EH (cell line): ENCODE measurements around the gene CA12.

Experiments
- DNase-seq: peaks from one replicate; pipeline ENCODE4 v3.0.0-alpha.2; 2015; ENCODE audit warnings: low read depth

The CA12 gene

GRCh38 chr15:63401714-63402497, 20.3 kb upstream of the CA12 start:
- DNase-seq: no peak

- DNase-seq: peak; percentile 11
These were observed 19.4 kb upstream of the CA12 start for GRCh38 chr15:63401078-63401477.

DNA sequence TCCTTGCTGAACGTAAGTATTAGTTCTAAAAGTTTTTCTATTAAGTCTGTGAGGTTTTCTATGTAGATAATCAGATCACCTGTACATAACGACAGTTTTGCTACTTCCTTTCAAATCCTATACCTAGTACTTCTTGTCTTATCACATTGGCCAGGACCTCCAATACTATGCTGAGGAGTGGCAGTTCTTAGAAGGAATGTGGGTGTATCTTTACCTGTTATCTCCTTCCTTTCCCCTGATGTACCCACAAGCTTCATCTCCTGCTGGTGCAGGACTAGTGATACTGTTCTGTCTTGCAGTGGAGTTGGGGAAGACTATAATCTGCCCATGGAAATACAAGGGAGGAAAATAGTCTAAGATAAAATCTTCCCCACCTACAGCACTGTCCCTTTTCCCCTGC, 16.8 kb upstream of the CA12 start:
- no peak for DNase-seq

DNA sequence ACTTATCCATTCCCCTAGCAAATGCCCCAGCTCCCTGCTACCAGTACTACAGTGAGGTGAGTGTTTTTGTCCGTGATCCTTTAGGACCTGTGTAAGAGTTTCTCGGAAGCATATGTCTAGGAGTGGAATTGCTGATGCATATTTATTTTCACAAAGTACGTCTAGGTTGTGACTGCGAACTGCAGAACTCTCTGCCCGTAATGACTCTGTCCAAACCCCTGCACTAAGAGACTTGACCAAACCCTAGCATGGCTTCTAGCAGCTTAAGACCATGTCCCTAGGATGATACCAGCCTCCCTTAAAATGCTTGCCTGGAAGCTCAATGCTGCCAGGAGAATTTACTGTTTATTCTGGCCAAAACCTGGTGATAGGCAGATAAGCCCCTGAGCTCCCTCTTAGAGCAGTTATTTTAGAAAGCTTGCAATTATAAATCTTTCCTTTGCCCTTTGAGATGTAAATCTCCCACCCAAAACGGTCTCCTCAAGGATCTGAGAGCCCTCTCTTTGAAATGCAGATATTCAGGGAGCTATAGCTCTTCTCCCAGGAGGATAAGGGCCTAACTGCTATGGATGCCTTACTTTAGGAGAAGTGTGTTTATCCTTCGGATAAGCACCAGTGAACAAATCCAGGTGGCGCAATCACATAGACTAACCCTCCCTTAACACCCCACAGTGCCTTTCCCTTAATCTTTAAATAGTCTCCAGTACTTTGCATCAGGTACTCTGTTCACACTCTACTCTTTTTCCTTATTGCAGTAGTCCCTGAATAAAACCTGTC, 14.7 kb upstream of the CA12 start:
- no peak for DNase-seq

- DNase-seq: no peak
These were observed 14.1 kb upstream of the CA12 start for GRCh38 chr15:63395730-63396151.

- no peak for DNase-seq
These were observed 10.8 kb upstream of the CA12 start for GRCh38 chr15:63392361-63393009.

- no peak for DNase-seq
These were observed 10.2 kb upstream of the CA12 start for GRCh38 chr15:63391669-63392360.

- DNase-seq: no peak
These were observed 9.0 kb upstream of the CA12 start for GRCh38 chr15:63390689-63391088.

DNA sequence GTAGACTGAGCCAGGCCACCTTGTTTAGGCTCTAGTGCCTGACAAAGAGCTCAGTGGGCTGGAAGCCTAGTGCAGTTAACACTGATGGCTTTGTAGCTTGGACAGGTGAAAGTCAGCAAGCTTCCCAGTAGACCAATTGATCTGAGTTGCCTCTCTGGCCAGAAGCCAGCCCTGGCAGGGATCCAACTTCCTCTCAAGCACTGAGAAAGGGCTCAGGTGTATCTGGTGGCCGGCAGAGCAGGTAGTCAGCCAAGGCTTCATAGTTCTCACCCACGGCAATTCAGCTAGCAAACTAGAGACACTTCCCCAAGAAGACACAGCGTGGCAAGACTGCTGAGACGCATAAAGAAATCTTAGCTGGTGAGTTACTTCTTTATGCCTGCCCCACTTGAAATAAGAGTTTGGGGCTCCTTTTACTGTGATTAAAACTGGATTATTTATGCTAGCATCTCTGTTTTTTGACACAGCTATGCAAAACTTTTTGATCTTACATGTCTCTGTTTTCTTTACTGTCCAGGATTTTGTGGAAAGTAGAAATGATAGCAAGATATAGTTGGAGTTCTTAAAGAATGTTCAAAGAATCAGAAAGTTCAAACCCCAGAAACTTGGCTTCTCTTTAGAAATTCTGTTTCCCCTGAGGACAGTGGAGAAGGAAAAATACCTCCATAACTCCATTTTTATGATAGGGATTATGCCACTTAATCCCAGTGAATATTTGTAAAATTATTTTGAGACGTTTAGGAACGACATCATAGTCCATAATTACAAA, 8.4 kb upstream of the CA12 start:
- no peak for DNase-seq

DNA sequence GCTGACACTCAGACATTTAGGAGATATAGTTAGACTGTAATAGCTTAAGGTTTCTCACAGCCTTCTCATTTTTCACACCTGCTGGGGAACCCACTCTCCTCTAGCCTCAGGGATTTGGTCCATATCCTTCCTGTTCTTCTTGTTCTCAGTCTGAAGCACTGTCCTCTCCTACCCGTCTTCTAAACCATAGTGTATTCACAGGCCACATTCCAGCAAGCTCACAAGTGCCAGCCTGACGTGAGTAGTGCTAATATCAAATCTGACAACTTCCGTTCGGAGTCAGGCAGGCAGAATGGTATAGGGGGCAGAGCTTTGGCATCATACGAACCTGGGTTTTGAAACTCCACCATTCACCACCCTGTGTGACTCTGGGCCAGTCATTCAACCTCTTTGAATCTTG, 6.9 kb upstream of the CA12 start:
- no peak for DNase-seq

DNA sequence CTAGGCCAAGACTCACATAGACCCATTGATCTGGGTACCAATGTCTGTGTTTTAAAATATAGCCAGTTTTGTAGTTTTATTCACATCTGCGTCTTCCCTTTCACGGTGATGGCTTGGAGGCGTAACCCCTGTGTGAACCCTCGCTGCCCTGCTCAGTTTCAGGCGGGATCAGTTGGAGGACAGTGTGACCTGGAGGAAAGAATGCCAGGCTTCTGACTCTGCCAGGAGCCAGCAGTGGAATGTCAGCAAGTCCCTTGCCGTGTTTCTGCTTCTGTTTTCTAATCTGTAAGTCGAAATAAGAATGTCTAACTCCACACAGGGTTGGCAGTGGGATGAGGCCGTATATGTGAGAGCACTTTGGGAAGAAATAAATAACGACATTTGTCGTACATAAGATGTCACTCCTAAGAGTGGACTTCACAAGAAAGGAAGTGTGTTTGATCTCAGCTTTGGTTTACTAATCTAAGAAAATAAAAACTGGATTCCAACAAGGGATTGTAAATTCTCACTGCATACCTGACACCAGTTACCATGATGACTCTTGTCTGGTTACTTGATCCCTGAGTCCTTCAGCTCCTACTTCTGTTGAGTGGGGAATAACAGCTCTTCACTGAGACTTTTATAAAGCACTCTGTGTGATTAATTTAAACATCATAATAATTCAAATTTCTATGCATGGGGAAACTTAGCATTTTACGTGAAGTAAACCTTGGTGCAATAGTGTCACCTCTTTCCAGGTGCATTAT, 6.3 kb upstream of the CA12 start:
- DNase-seq: peak; percentile 54

DNA sequence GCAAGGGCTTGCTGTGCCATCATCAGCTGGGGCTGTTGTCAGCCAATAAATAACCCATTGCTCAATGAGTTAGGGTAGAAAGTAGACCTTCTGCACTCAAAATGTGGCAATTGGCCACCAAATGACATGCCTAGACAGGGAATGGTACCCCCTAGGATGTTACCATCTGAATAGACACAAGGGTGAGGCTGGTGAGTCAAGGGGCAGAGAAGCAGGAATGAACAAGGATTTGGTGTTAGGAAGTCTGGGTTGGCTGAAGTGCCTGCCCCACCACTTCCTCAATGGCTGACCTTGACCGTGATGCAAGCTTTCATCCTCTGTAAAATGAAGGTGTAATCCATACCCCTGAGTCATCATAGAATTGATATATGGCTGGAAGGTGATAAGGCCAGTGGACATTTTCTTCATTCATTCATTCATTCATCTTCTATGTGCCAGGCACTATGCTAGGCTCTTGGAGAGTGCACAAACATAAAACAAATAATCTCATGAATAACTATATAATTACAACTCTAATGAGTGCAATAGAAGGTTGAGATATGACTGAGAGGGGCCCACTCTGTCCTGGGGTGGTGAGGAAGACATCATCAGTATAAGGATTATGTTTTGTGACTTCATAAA, 4.4 kb upstream of the CA12 start:
- no peak for DNase-seq

DNA sequence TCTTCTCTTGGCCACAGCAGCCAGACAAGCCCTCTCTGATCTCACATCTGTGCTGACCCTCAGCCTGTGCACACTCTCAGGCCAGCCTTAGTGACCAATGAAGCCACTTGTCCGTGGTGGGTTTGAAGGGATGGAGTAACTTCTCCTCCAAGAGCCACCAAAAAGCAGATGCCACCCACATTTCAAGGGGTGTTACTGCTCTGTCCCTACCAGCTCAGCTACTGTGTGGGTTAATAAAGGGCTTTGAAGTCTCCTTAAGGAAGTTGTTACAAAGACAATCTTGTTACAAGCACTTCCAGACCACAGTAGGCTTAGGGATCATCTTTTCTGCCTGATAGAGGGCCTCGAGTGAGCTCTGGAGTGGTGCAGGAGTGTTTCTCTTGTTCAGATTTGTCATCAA, 3.3 kb upstream of the CA12 start:
- DNase-seq: no peak

GRCh38 chr15:63382966-63383710, 1.5 kb upstream of the CA12 start:
- peak; percentile 43 for DNase-seq

DNA sequence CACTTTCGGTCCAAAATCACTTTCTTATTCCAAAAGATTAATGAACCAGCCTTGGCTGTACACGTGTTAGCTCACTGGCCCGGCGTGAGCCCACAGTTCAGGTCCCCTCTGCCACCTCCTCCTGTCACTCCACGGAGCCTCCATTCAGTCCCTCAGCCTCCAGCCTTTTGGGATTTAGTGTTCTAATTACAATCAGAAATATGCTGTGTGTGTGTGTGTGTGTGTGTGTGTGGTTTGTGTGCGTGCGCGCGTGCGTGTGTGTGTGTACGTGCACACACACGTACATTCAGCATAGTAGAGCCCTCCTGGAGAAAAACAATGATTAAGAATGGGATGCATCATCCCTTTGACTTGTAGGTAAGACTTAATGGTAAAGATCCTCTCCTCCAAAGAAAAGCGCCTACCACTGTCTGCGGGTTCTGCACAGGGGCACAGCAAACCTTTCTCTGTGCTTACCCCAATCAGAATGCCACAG, 801 bp downstream of the CA12 start:
- DNase-seq: no peak

DNA sequence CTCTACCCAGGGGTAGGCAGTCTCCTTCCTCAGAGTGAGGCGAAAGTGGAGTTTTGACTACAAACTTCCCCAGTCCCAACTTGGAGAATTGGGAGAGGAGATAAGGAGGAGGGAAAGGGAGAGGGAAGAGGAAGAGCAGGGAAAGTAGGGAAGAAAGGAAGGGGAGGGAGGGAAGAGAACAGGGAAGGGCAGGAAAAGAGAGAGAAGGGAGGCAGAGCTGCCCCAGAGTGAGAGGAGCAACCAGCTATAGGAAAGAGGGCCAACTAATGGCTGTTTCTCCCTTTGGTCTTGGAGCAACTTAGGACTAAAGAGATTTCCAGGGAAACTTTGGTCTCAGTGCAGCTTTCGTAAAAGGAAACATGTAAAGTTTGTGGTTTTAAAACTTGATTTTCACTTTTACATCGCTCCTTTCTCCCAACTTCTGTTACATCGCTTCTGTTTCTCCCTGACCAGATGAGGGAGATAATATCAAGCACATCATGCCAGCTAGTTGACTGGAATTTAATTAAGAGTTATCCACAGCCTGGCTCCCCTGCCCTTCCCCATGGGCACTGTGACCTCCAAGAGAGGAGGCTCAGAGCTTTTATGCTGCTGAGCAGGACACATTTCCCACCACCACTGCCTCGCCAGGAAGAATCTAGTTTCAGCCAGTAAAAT, 1.4 kb downstream of the CA12 start:
- DNase-seq: no peak

- DNase-seq: no peak
These were observed 2.0 kb downstream of the CA12 start for GRCh38 chr15:63379492-63380150.

GRCh38 chr15:63378946-63379345, 2.7 kb downstream of the CA12 start:
- no peak for DNase-seq
